Epithelial cell of prostate (primary cell): ENCODE results near the gene RRM1.
A peak's percentile ranks its signal among the peaks of the same experiment; 100 is the strongest.
"Not testable (repeated sequence)": the region's sequence is repeated elsewhere in the genome, so short reads cannot be mapped to it uniquely, and the experiment has no call there.

ENCODE experiments used
- DNase-seq: peaks from one replicate; pipeline ENCODE4 v3.0.0-alpha.2; 2011; ENCODE audit warnings: low read depth, low spot score
- H3K27ac ChIP-seq: fragments of 450-650 bp; 2 replicates; pipeline ENCODE4 v1.5.1; 2017; ENCODE audit warnings: mild to moderate bottlenecking

RRM1 gene

DNA sequence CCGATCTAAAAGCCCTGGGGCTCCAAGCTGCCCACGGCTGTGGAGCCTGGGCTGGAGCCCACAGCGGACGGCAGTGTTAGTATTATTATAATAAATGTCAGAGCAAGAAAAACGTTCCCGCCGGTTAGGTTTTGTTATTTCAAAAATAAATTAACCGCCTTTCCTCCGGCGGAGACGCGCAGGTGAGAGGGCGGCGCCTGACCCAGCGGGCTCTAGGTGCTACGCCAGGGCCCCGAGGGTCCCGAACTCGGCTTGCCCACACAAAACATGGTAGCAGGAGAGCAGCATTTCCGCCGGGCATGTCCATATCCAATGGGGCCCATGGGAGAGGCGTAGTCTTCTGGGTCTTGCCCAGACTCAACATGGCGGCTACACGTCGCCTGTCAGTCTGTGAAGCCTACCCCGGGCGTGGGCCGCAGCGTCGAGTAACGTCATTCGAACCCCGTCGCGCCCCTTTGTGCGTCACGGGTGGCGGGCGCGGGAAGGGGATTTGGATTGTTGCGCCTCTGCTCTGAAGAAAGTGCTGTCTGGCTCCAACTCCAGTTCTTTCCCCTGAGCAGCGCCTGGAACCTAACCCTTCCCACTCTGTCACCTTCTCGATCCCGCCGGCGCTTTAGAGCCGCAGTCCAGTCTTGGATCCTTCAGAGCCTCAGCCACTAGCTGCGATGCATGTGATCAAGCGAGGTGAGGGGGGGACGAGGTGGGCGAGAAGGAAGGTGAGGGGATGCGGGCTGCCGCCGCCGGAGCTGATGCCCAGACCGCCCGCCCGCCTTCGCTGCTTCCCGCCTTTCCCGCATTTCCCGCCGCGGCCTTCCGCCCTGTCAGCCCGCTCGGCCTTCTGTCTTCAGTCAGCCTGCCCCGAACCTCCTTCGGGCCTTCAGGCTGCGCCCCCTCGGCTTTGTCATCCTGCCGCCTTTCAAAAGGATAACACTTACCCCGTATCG, at the start of gene RRM1:
RRM1 (plus strand) TSS at position 452 of the 944 bp plus-strand sequence; CDS start at position 666, 214 bp downstream.
- DNase-seq: peak; percentile 54
- peak within 1 kb of the TSS; percentile 81 for H3K27ac ChIP-seq

- peak; percentile 86 for DNase-seq
- H3K27ac ChIP-seq: peak overlapping the region; percentile 45
Measured at GRCh38 chr11:4044976-4045646, 49.5 kb upstream of the RRM1 start.

- no peak overlapping the region for H3K27ac ChIP-seq
- DNase-seq: no peak
Measured at GRCh38 chr11:4048340-4048739, 46.3 kb upstream of the RRM1 start.

- no peak for DNase-seq
Measured at GRCh38 chr11:4049006-4049405, 45.6 kb upstream of the RRM1 start.

DNA sequence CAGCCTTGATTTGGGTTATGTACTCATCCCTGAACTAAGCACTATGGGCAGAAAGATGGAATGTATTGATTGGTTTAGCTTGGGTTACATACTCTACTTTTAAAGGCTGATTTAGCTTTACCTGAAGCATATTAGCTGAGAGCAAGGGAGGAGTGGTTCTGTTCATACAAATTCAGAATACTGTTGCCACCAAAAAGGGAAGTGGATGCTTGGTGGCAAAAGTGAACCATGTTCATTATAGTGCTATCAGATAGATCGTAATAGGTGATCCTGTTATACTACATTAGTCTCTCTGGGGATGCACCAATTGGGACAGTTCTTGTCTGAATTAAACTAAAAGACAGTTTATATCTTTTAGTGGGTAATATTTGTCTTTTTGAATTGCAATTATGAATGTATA, 44.5 kb upstream of the RRM1 start:
- no peak overlapping the region for H3K27ac ChIP-seq
- no peak for DNase-seq

More at GRCh38 chr11:4049006-4049405, 45.6 kb upstream of the RRM1 start:
- no peak overlapping the region for H3K27ac ChIP-seq

GRCh38 chr11:4053200-4053599, 41.4 kb upstream of the RRM1 start:
- not testable (repeated sequence) for DNase-seq, H3K27ac ChIP-seq

DNA sequence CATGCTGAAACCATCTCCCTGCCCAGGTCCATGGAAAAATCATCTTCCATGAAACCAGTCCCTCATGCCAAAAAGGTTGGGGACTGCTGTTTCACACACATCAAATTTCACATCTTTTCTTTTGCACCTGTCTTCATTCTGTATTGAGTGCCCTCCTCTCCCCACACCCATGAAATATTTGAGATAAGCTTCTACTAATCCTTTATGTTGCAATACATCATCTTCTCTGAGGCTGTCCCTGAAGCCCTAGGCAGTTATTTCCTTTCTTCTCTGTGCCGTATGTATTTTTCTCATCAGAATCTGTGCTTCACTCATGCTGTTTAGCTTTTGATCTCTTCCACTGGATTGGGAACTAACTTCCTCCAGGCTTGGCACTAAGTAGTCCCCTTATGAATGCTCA, 40.0 kb upstream of the RRM1 start:
- no peak overlapping the region for H3K27ac ChIP-seq
- no peak for DNase-seq

GRCh38 chr11:4059424-4059823, 35.2 kb upstream of the RRM1 start:
- peak overlapping the region; percentile 54 for H3K27ac ChIP-seq
- peak; percentile 43 for DNase-seq

GRCh38 chr11:4060182-4060923, 34.2 kb upstream of the RRM1 start:
- H3K27ac ChIP-seq: no peak overlapping the region
- DNase-seq: no peak

GRCh38 chr11:4061700-4062099, 32.9 kb upstream of the RRM1 start:
- no peak for DNase-seq
- H3K27ac ChIP-seq: no peak overlapping the region

DNA sequence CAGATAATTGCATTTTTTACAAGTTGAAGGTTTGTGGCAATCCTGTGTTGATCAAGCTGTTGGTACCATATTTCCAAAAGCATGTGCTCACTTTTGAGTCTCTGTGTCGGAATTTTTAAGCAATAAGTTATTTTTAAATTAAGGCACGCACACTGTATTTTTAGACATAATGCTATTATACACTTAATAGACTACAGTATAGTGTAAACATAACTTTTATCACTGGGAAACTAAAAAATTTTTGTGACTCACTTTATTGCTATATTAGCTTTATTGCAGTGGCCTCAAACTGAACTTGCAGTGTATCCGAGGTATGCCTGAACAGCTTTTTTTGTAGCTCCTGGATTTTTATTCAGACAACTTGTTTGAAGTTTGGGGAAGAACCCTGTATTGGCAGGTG, 31.3 kb upstream of the RRM1 start:
- no peak for DNase-seq

DNA sequence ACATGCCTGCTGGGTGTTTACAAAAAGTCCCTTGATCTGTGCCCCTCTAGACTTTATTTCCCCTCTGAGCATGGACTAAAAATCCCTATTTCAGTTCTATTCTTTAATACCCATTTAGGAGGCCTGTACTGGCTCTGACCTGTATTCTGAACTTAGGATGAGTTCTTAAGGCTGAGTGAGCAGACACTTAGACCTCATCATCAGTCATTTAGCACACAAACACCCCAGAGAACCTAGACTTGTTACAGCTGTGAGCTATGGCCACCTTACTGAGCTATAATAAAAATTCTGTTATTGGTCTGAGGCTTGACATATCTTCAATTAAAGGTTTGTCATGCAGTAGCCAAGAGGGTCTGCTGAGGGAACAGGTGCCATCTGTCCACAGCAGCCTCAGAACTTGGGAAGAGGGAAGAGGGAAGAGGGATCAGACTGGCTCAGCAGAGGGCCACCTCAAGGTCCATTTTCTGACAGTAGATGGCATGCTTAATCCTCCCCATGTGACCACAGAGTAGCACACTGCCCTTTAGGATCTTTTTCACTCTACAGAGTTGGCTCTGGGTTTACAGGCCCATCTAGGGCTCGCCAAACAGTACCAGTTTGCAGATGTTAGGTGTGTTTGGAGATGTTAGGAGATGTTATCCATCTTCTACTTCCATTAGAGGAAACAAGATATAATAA, 30.2 kb upstream of the RRM1 start:
- no peak for DNase-seq
- H3K27ac ChIP-seq: no peak overlapping the region

More for the DNA sequence above, 31.3 kb upstream of the RRM1 start:
- H3K27ac ChIP-seq: no peak overlapping the region

DNA sequence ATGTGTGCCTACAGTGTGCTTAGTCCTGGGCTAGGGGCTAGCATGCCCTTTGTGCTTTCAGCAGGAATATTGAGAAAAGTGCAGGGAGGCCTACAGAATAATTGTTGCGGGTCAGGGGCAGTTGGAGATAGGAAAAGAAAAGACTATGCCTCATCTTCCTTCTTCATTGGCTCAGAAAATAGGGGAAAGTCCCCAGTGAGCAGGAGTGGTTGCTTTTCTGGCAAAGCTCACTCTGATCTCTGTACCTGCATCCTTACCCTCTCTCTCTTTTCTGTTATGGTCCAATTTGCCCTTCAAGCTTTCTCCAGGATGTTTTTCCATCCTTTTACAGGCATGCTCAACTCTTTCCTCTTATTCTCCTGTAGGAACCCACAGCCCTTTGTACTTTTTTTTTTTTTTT, 29.5 kb upstream of the RRM1 start:
- H3K27ac ChIP-seq: no peak overlapping the region
- no peak for DNase-seq

DNA sequence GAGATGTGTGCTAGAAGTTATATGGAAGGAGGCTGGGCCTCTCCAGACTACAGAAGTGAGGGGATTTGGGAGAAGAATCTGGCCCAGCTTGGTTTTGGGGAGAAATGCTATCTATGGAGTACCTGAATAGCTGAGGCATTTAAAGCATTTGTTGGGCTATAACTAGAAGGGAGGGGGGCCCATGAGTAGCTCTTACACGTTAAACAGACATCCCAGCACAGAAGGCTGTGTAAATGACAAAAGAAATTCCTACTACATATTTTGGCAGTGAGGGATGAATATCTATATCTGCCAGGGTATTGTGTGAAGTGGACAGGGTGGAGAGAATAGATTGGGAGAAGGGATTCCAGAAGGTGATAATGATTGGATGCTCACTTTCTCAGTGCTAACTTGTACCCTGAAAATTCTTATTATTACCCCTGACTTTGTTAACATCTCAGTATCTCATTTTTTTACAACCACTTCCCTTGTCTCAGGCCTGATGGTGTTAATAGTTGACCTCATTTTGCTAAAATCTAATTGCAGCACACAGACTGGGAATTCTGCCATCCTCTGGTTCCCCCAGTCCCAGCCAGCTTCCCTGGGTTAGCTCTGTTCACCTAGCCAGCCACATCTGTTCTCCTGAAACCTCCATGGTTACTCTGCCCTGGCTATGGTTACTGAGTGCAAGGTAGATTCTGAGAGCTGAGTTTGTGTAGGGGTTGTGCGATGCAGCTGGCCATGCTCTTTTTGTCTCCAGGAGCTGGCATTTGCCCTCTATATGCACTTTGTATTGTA, 28.8 kb upstream of the RRM1 start:
- no peak overlapping the region for H3K27ac ChIP-seq
- no peak for DNase-seq

GRCh38 chr11:4066910-4067309, 27.7 kb upstream of the RRM1 start:
- H3K27ac ChIP-seq: no peak overlapping the region
- DNase-seq: no peak

GRCh38 chr11:4068962-4069361, 25.6 kb upstream of the RRM1 start:
- H3K27ac ChIP-seq: no peak overlapping the region
- no peak for DNase-seq

DNA sequence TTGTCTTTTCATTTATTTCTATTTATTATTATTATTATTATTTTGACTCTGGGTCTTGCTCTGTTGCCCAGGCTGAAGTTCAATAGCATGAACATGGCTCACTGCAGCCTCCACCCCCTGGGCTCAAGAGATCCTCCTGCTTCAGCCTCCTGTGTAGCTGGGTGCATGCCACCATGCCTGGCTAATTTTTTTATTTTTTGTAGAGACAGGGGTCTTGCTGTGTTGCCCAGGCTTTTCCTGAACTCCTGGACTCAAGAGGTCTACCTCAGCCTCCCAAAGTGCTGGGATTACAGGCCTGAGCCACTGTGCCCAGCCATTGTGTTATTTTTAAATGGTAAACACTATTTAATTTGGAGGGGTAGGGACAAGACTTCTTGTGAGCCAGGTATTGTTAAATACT, 23.3 kb upstream of the RRM1 start:
- no peak for DNase-seq
- no peak overlapping the region for H3K27ac ChIP-seq

GRCh38 chr11:4071914-4072313, 22.7 kb upstream of the RRM1 start:
- H3K27ac ChIP-seq: no peak overlapping the region
- DNase-seq: no peak

DNA sequence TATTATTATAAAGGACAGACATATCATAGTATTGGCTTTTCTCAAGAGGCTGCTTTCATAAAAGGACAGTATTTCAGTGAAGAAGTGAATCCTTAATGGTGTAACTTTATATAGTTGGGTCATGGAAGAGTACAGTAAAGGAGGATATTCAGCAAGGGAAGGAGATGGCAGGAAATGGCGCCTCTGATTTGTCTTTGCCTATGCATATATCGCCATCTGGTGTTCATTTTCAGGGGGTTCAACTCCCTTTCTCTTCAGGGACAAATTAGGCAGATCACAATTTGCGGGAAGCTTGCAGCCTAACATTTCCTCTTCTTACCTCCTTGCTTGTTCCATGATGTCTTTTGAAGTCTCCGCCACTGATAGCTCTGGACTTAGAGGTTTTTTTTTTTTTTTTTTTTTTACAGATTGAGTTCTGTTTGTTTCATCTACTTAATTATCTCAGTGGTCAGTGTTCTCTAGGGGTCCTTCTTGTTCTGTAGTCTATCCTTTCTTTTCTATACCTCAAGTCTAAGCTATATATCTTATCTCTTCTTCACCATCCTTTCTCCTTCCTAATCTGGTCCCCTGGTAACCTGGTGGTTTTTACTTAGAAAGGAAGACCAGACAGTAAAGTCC, 21.8 kb upstream of the RRM1 start:
- peak; percentile 16 for DNase-seq
- H3K27ac ChIP-seq: no peak overlapping the region
